ENCODE measurements around the gene ANK3.

The ANK3 gene

DNA sequence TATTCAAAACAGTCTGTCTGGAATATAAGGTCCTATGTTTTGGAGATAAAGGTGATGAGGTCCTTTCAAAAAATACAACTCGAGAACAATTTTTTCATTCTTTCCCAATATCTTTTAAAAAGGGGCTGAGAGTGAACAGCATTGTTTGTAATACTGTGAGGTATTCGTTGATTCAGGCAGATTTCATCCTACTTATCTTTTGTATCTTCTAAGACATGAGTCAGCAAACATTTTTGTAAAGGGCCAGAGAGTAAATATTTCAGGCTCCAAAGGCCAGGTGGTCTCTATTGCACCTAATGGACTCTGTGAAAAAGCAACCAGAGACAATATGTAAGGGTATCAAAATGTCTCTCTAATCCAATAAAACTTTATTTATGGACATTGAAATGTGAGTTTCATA, 8.1 kb upstream of the ANK3 start:
- Histone ChIP-seq H3K9me3 (replicated peaks; ENCODE audit: insufficient read depth, low read length) (no peaks in the 10 kb centered on the region), H3K27ac (ENCODE audit: low read length) (no peak overlapping the region), H3K9ac (ENCODE audit: low read length) (no peak overlapping the region), H3K79me2 (ENCODE audit: low read length) (no peaks in the 10 kb centered on the region), H3K4me2 (ENCODE audit: low read depth, low read length) (no peak overlapping the region), H2AFZ (ENCODE audit: low read length) (no peak overlapping the region), H3K36me3 (replicated peaks; ENCODE audit: insufficient read depth, low read length) (no peaks in the 10 kb centered on the region), H3K9me2 (replicated peaks; ENCODE audit: insufficient read depth, low read length) (no peaks in the 10 kb centered on the region), H3K4me1 (ENCODE audit: low read length) (no peaks in the 10 kb centered on the region), H3F3A (ENCODE audit: insufficient read depth, low read length) (no peaks in the 10 kb centered on the region), H3K27me3 (replicated peaks; ENCODE audit: insufficient read depth, low read length) (no peaks in the 10 kb centered on the region), H4K20me1 (ENCODE audit: insufficient read depth, low read length) (no peaks in the 10 kb centered on the region), H3K4me3 (ENCODE audit: low read length) (no peak overlapping the region)
- no peak for TF ChIP-seq EZH2phosphoT487 (IDR thresholded peaks at IDR 0.05; ENCODE audit: low read length)
- no peak for TF ChIP-seq EZH2 (optimal IDR thresholded peaks at IDR 0.05; ENCODE audit: low read depth, low read length)
- TF ChIP-seq, protein P1, sequence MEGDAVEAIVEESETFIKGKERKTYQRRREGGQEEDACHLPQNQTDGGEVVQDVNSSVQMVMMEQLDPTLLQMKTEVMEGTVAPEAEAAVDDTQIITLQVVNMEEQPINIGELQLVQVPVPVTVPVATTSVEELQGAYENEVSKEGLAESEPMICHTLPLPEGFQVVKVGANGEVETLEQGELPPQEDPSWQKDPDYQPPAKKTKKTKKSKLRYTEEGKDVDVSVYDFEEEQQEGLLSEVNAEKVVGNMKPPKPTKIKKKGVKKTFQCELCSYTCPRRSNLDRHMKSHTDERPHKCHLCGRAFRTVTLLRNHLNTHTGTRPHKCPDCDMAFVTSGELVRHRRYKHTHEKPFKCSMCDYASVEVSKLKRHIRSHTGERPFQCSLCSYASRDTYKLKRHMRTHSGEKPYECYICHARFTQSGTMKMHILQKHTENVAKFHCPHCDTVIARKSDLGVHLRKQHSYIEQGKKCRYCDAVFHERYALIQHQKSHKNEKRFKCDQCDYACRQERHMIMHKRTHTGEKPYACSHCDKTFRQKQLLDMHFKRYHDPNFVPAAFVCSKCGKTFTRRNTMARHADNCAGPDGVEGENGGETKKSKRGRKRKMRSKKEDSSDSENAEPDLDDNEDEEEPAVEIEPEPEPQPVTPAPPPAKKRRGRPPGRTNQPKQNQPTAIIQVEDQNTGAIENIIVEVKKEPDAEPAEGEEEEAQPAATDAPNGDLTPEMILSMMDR (IDR thresholded peaks at IDR 0.05; ENCODE audit: low read length): no peak
- DNase-seq: no peak

DNA sequence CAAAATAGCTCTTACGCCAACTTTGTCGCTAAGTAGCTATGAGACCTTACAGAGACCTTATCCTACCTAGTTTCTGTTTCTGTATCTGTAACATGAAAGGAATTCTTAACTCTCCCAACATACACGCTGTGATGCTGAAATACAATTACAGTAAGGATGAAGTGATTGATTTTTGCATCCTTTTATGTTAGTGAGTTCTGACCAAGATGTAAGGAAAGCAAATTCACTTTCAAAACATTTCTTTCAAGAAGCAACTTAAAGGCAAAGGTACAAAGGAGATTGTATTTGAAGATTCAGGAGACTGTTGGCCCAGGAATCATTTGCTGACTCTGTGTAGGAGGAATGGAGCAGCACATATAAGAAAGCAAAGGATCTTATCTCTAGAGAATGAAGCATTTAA, 7.1 kb upstream of the ANK3 start:
- H3K9me3 ChIP-seq (replicated peaks; ENCODE audit: insufficient read depth, low read length): no peaks in the 10 kb centered on the region
- no peak overlapping the region for H3K9ac ChIP-seq (ENCODE audit: low read length)
- H3K27me3 ChIP-seq (replicated peaks; ENCODE audit: insufficient read depth, low read length): no peaks in the 10 kb centered on the region
- H2AFZ ChIP-seq (ENCODE audit: low read length): no peak overlapping the region
- H3K4me3 ChIP-seq (ENCODE audit: low read length): no peak overlapping the region
- DNase-seq: no peak
- H3K79me2 ChIP-seq (ENCODE audit: low read length): no peaks in the 10 kb centered on the region
- H3K27ac ChIP-seq (ENCODE audit: low read length): no peak overlapping the region
- no peaks in the 10 kb centered on the region for H3K36me3 ChIP-seq (replicated peaks; ENCODE audit: insufficient read depth, low read length)
- TF ChIP-seq EZH2phosphoT487 (IDR thresholded peaks at IDR 0.05; ENCODE audit: low read length) (no peak), EZH2 (optimal IDR thresholded peaks at IDR 0.05; ENCODE audit: low read depth, low read length) (no peak)
- TF ChIP-seq, protein P1 (IDR thresholded peaks at IDR 0.05; ENCODE audit: low read length): no peak
- no peaks in the 10 kb centered on the region for H3F3A ChIP-seq (ENCODE audit: insufficient read depth, low read length)
- H3K4me1 ChIP-seq (ENCODE audit: low read length): no peaks in the 10 kb centered on the region
- no peaks in the 10 kb centered on the region for H3K9me2 ChIP-seq (replicated peaks; ENCODE audit: insufficient read depth, low read length)
- H3K4me2 ChIP-seq (ENCODE audit: low read depth, low read length): no peak overlapping the region
- H4K20me1 ChIP-seq (ENCODE audit: insufficient read depth, low read length): no peaks in the 10 kb centered on the region

DNA sequence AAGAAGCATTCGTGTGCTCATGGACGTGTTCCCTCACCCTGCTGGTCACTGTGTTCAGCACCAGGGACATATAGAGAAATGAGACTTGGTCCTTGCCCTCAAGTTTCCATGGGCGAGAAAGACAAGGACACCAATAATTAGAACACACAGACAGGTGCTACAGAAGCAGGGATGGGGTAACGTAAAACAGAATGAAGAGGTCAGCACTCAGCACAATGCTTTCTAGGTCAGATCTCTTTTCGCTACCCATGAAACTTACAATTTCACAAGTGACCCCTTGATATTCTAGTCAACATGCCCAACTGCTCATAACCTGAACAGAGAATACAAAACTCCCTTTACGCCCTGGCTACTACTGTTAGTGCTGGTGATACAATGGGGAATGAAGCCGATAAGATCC, 6.0 kb upstream of the ANK3 start:
- H3F3A ChIP-seq (ENCODE audit: insufficient read depth, low read length): no peaks in the 10 kb centered on the region
- H3K9me2 ChIP-seq (replicated peaks; ENCODE audit: insufficient read depth, low read length): no peaks in the 10 kb centered on the region
- no peak overlapping the region for H2AFZ ChIP-seq (ENCODE audit: low read length)
- no peak for TF ChIP-seq EZH2phosphoT487 (IDR thresholded peaks at IDR 0.05; ENCODE audit: low read length)
- no peak for TF ChIP-seq EZH2 (optimal IDR thresholded peaks at IDR 0.05; ENCODE audit: low read depth, low read length)
- TF ChIP-seq, protein P1 (IDR thresholded peaks at IDR 0.05; ENCODE audit: low read length): no peak
- H3K27me3 ChIP-seq (replicated peaks; ENCODE audit: insufficient read depth, low read length): no peaks in the 10 kb centered on the region
- no peaks in the 10 kb centered on the region for H3K4me1 ChIP-seq (ENCODE audit: low read length)
- H3K79me2 ChIP-seq (ENCODE audit: low read length): no peaks in the 10 kb centered on the region
- H3K27ac ChIP-seq (ENCODE audit: low read length): no peak overlapping the region
- H3K4me2 ChIP-seq (ENCODE audit: low read depth, low read length): no peak overlapping the region
- no peak overlapping the region for H3K4me3 ChIP-seq (ENCODE audit: low read length)
- no peak overlapping the region for H3K9ac ChIP-seq (ENCODE audit: low read length)
- H4K20me1 ChIP-seq (ENCODE audit: insufficient read depth, low read length): no peaks in the 10 kb centered on the region
- H3K9me3 ChIP-seq (replicated peaks; ENCODE audit: insufficient read depth, low read length): no peaks in the 10 kb centered on the region
- H3K36me3 ChIP-seq (replicated peaks; ENCODE audit: insufficient read depth, low read length): no peaks in the 10 kb centered on the region
- DNase-seq: no peak

All from MM.1S (cell line).